IMR-90 (cell line): ENCODE measurements around the gene DHRS12. TPM values are rescaled to one million over a fixed set of nuclear protein-coding genes. Genes with fewer than 3 reads are reported as not detected.
A peak's percentile ranks its signal among the peaks of the same experiment; 100 is the strongest.

Experiments
- ATAC-seq: fragments of 200-7000 bp; cut with Tn5 transposase; 2 replicates; pipeline ENCODE4 v1.9.1; 2020; ENCODE audit warnings: low read depth, mild to moderate bottlenecking, moderate library complexity
- BruUV-seq: library from RNA; stranded (reverse); fragments of 400-500 nt; replicated peaks from 2 replicates; lab custom pipeline; 2021; lab: Mats Ljungman, UMichigan
- CTCF ChIA-PET: fragments of 300-600 bp; formaldehyde crosslinking; extraction: SDS; loops from one replicate; lab custom pipeline; 2021; ENCODE audit warnings: antibody characterized with exemption; lab: Yijun Ruan, JAX
- POLR2A ChIA-PET: fragments of 300-600 bp; sonication (Branson Sonifier 250); formaldehyde crosslinking; loops from one replicate; lab custom pipeline; 2022; ENCODE audit warnings: antibody characterized with exemption; ENCODE audit not compliant: unreplicated experiment; lab: Charles Lee
- DNase-seq: peaks from one replicate; pipeline ENCODE4 v3.0.0; 2013
- H2AFZ ChIP-seq: replicated peaks from 2 replicates; pipeline ENCODE3; 2013; ENCODE audit warnings: low read length, mild to moderate bottlenecking; ENCODE audit not compliant: poor library complexity
- H2AK5ac ChIP-seq: 2 replicates; pipeline ENCODE4 v1.6.1; 2013; ENCODE audit warnings: low read depth, low read length, inconsistent platforms
- H2AK9ac ChIP-seq: replicated peaks from 2 replicates; pipeline ENCODE3; 2013; ENCODE audit warnings: mild to moderate bottlenecking, low read depth, low read length, moderate library complexity; ENCODE audit not compliant: poor library complexity
- H2BK120ac ChIP-seq: 2 replicates; pipeline ENCODE4 v1.6.1; 2013; ENCODE audit warnings: low read depth, low read length, inconsistent platforms
- H2BK15ac ChIP-seq: 3 replicates; pipeline ENCODE4 v1.6.1; 2013; ENCODE audit warnings: low read depth, low read length, inconsistent platforms
- H2BK20ac ChIP-seq: 2 replicates; pipeline ENCODE4 v1.6.1; 2013; ENCODE audit warnings: low read depth, mild to moderate bottlenecking, inconsistent platforms, low read length, moderate library complexity
- H2BK5ac ChIP-seq: 2 replicates; pipeline ENCODE4 v1.6.1; 2013; ENCODE audit warnings: mild to moderate bottlenecking, low read depth, low read length, inconsistent platforms; ENCODE audit not compliant: poor library complexity, severe bottlenecking
- H3K14ac ChIP-seq: replicated peaks from 2 replicates; pipeline ENCODE4 v1.6.1; 2013; ENCODE audit warnings: low read depth, low read length, inconsistent platforms
- H3K18ac ChIP-seq: 2 replicates; pipeline ENCODE4 v1.6.1; 2013; ENCODE audit warnings: low read depth, low read length, control low read depth
- H3K23ac ChIP-seq: 2 replicates; pipeline ENCODE4 v1.6.1; 2013; ENCODE audit warnings: low read depth, low read length, inconsistent platforms
- H3K27ac ChIP-seq: 2 replicates; pipeline ENCODE4 v1.5.1; 2013; ENCODE audit warnings: mild to moderate bottlenecking, control low read depth, low read length; ENCODE audit not compliant: insufficient read depth
- H3K27me3 ChIP-seq: 2 replicates; pipeline ENCODE4 v1.6.1; 2013; ENCODE audit warnings: low read length; ENCODE audit not compliant: control insufficient read depth, insufficient read depth
- H3K36me3 ChIP-seq: 2 replicates; pipeline ENCODE4 v1.6.1; 2013; ENCODE audit warnings: low read length, mixed read lengths; ENCODE audit not compliant: control insufficient read depth, insufficient read depth
- H3K4ac ChIP-seq: 2 replicates; pipeline ENCODE4 v1.6.1; 2013; ENCODE audit warnings: low read depth, low read length, inconsistent platforms
- H3K4me1 ChIP-seq: 2 replicates; pipeline ENCODE4 v1.6.1; 2013; ENCODE audit warnings: low read length, mixed read lengths; ENCODE audit not compliant: control insufficient read depth, insufficient read depth
- H3K4me2 ChIP-seq: 2 replicates; pipeline ENCODE4 v1.6.1; 2013; ENCODE audit warnings: low read depth, mild to moderate bottlenecking, control low read depth, low read length, moderate library complexity
- H3K4me3 ChIP-seq: 2 replicates; pipeline ENCODE4 v1.5.1; 2013; ENCODE audit warnings: low read depth, mild to moderate bottlenecking, control low read depth, low read length, moderate library complexity; ENCODE audit not compliant: insufficient read depth
- H3K56ac ChIP-seq: 2 replicates; pipeline ENCODE4 v1.6.1; 2013; ENCODE audit warnings: low read length, inconsistent platforms; ENCODE audit not compliant: insufficient read depth; ENCODE audit errors: extremely low read depth
- H3K79me1 ChIP-seq, 2 experiments: 2 replicates each; pipeline ENCODE4 v1.6.1; 2013; ENCODE audit warnings: low read length in 2 of 2, inconsistent platforms in 1 of 2, low read depth in 1 of 2
- H3K9ac ChIP-seq: 2 replicates; pipeline ENCODE4 v1.6.1; 2013; ENCODE audit warnings: low read depth, low read length, control low read depth
- H3K9me1 ChIP-seq: 2 replicates; pipeline ENCODE4 v1.6.1; 2013; ENCODE audit warnings: low read length, inconsistent platforms; ENCODE audit not compliant: insufficient read depth
- H3K9me3 ChIP-seq: 2 replicates; pipeline ENCODE4 v1.6.1; 2013; ENCODE audit warnings: low read length; ENCODE audit not compliant: control insufficient read depth, insufficient read depth
- H4K20me1 ChIP-seq: 2 replicates; pipeline ENCODE4 v1.6.1; 2013; ENCODE audit warnings: low read length, inconsistent platforms; ENCODE audit not compliant: insufficient read depth
- H4K5ac ChIP-seq: 2 replicates; pipeline ENCODE4 v1.6.1; 2013; ENCODE audit warnings: mild to moderate bottlenecking, low read depth, low read length, control low read depth
- H4K8ac ChIP-seq, 2 experiments: 2 replicates each; pipeline ENCODE4 v1.6.1; 2013; ENCODE audit warnings: low read depth in 2 of 2, low read length in 2 of 2, control low read depth in 1 of 2, inconsistent platforms in 1 of 2
- H4K91ac ChIP-seq: 2 replicates; pipeline ENCODE4 v1.6.1; 2013; ENCODE audit warnings: low read depth, low read length, inconsistent platforms; ENCODE audit not compliant: insufficient read depth
- BHLHE40 ChIP-seq: fragments of 150-350 bp; IDR thresholded peaks from 2 replicates; pipeline ENCODE4 v1.6.1; 2016; ENCODE audit warnings: mild to moderate bottlenecking, low read depth, low read length
- CEBPB ChIP-seq: IDR thresholded peaks from 2 replicates; pipeline ENCODE4 v1.6.1; 2012; ENCODE audit warnings: low read depth, low read length, improper control_type of control experiment
- MAZ ChIP-seq: IDR thresholded peaks from 2 replicates; pipeline ENCODE4 v1.6.1; 2012; ENCODE audit warnings: low read depth, mild to moderate bottlenecking, low read length, improper control_type of control experiment, moderate library complexity, borderline replicate concordance
- POLR2A ChIP-seq: IDR thresholded peaks from 2 replicates; pipeline ENCODE4 v1.6.1; 2012; ENCODE audit warnings: mild to moderate bottlenecking, low read depth, low read length
- WGBS, 2 experiments: methylation state at CpG; one replicate each; pipeline versions ENCODE4 v1.1.5 to v1.1.7; 2013; ENCODE audit warnings: missing lambda C conversion rate in 2 of 2; ENCODE audit not compliant: insufficient read length in 1 of 2; ENCODE audit errors: extremely low coverage in 2 of 2; 5-methylcytosine and 5-hydroxymethylcytosine counted together
- dilution Hi-C: fragments of 300-500 bp; cut with HindIII; formaldehyde crosslinking; loops from one replicate; pipeline ENCODE4 v1.14.3; 2018; ENCODE audit warnings: low sequenced_read_pairs; ENCODE audit not compliant: unreplicated experiment
- in situ Hi-C: fragments of 300-500 bp; cut with MboI; formaldehyde crosslinking; loops from 3 replicates; pipeline ENCODE4 v1.14.3; 2019; ENCODE audit warnings: low sequenced_read_pairs, inconsistent platforms, mixed read lengths
- intact Hi-C: fragments of 100-400 bp; cut with micrococcal nuclease; formaldehyde crosslinking; loops from 2 replicates; pipeline ENCODE4 v1.10.0; 2022
- polyA plus RNA-seq, 3 experiments: library from polyadenylated mRNA; depleted of rRNA; stranded (reverse); fragments of >200 nt; gene quantifications; 2 replicates each; pipeline ENCODE4 v1.2.3, GENCODE V29; 2012; ENCODE audit warnings: low replicate concordance in 1 of 3
- total RNA-seq: library from RNA; depleted of rRNA; stranded (reverse); fragments of >200 nt; gene quantifications from 2 replicates; pipeline ENCODE4 v1.2.3, GENCODE V29; 2012
- TF ChIP-seq, protein P1 (sequence below): conservative IDR thresholded peaks from 2 replicates; pipeline ENCODE4 v1.5.1; 2012; ENCODE audit warnings: mild to moderate bottlenecking, low read depth, low read length, improper control_type of control experiment
- TF ChIP-seq, protein P2 (sequence below): fragments of 150-350 bp; IDR thresholded peaks from 2 replicates; pipeline ENCODE4 v1.6.1; 2017; ENCODE audit warnings: mild to moderate bottlenecking, antibody characterized with exemption, low read length, low read depth

The DHRS12 gene
- total and polyA plus RNA-seq, 2 of the 4 experiments (the other 2 are of a cell fraction), result 1.3 to 1.6 TPM

DNA sequence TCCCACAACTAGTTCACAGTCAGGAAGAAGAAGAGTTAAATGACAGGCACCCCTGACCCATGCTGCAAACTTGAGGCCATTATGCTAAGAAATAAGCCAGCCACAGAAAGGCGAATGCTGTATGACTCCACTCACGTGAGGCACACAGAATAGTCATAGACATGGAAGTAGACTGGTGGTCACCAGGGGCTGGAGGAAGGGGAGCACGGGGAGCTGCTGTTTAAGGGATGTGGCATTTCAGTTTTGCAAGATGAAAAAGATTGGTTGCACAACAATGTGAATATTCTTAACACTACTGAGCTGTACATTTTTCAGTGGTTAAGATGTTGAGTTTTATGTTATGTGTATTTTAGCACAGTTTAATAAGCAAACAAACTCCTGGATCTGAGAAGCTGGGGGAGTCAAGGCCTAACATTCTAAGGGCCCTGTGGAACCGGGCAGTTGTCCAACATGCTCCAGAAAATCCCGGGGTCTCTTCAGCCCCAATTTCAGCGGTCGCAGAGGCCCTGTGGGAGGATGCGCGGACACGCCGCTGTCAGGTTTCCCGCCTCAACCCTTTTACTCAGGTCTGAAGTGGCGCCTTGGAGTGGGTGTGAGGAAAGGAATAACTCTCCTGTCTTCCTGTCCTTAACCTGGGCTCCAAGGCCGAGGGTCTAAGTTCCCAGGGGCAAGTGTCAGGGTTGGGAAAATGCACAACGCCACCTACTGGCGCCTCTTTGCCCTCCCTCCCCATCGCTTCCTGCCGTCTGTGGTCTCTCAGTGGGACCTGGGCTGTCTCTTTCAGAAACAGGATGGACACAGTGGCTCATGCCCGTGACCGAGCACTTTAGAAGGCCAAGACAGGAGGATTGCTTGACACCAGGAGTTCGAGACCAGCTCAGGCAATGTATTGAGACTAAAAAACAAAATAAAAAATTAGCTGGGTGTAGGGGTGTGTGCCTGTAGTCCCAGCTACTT is 45.5 kb upstream of the DHRS12 start:
- TF ChIP-seq BHLHE40 (peak; percentile 82), CEBPB (peak; percentile 76), POLR2A (no peak), MAZ (no peak)
- TF ChIP-seq, protein P1, sequence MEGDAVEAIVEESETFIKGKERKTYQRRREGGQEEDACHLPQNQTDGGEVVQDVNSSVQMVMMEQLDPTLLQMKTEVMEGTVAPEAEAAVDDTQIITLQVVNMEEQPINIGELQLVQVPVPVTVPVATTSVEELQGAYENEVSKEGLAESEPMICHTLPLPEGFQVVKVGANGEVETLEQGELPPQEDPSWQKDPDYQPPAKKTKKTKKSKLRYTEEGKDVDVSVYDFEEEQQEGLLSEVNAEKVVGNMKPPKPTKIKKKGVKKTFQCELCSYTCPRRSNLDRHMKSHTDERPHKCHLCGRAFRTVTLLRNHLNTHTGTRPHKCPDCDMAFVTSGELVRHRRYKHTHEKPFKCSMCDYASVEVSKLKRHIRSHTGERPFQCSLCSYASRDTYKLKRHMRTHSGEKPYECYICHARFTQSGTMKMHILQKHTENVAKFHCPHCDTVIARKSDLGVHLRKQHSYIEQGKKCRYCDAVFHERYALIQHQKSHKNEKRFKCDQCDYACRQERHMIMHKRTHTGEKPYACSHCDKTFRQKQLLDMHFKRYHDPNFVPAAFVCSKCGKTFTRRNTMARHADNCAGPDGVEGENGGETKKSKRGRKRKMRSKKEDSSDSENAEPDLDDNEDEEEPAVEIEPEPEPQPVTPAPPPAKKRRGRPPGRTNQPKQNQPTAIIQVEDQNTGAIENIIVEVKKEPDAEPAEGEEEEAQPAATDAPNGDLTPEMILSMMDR, result peak; percentile 25
- TF ChIP-seq, protein P2, sequence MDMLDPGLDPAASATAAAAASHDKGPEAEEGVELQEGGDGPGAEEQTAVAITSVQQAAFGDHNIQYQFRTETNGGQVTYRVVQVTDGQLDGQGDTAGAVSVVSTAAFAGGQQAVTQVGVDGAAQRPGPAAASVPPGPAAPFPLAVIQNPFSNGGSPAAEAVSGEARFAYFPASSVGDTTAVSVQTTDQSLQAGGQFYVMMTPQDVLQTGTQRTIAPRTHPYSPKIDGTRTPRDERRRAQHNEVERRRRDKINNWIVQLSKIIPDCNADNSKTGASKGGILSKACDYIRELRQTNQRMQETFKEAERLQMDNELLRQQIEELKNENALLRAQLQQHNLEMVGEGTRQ, result peak; percentile 20; the same call in 1 of the 2 replicates
- Histone ChIP-seq H3K36me3 (no peaks in the 10 kb centered on the region), H4K8ac (peak overlapping the region in 1 of 2 experiments; percentile 50; a peak in 2 of 4 replicates), H3K79me1 (no peaks in the 10 kb centered on the region), H2BK15ac (no peak overlapping the region), H4K20me1 (no peaks in the 10 kb centered on the region), H2BK120ac (peak overlapping the region; percentile 92), H2BK5ac (peak overlapping the region; percentile 16), H3K23ac (peak overlapping the region; percentile 75; the same call in 1 of the 2 replicates), H3K14ac (peak overlapping the region; percentile 84; the same call in 1 of the 2 replicates), H3K4me2 (no peak overlapping the region), H3K4me1 (peaks cover 2% of the 10 kb centered on the region), H3K9ac (no peak overlapping the region), H4K91ac (0 out of 2 replicates have a peak overlapping the region, but pooled peaks have one; percentile 57), H3K9me1 (peaks cover 4% of the 10 kb centered on the region; the same call in 1 of the 2 replicates), H3K4ac (peak overlapping the region; percentile 88), H2BK20ac (peak overlapping the region; percentile 94), H3K18ac (peak overlapping the region; percentile 26; the same call in 1 of the 2 replicates), H2AK9ac (no peak overlapping the region), H3K56ac (peak overlapping the region; percentile 45; the same call in 1 of the 2 replicates), H4K5ac (no peak overlapping the region), H2AK5ac (peak overlapping the region; percentile 80), H3K4me3 (no peak overlapping the region), H2AFZ (peak overlapping the region; percentile 60), H3K27ac (peak overlapping the region; percentile 12; the same call in 1 of the 2 replicates), H3K27me3 (peaks cover 3% of the 10 kb centered on the region), H3K9me3 (no peaks in the 10 kb centered on the region)
- dilution Hi-C loops (no loop called here), intact Hi-C loops (no loop called here), in situ Hi-C loops (no loop called here)
- ChIA-PET POLR2A (no interaction called here), CTCF (interaction anchor here (0.6 to 0.9 kb wide), 3 partner anchors 11 to 348 kb away, joined by 4 to 5 read pairs (median 4); no protein-coding TSS in a partner anchor)
- peak; percentile 30 for DNase-seq
- ATAC-seq, result peak; percentile 25
- no TSS peak for BruUV-seq
- WGBS, 2 experiments, result 37% methylated on average over 6 of the region's 21 CpGs; no CpG with 5 or more reads in 1 of the 2 experiments
